ENCODE data around the gene NKAPD1. TPM values are rescaled to one million over a fixed set of nuclear protein-coding genes. Genes with fewer than 3 reads are reported as not detected.

The NKAPD1 gene
- total and polyA plus RNA-seq, 10 of the 15 experiments (the other 5 are each of a cell fraction or from before 2014, with no cell fraction given), result 9.6 to 43.3 (median 19.2) TPM

GRCh38 chr11:112073941-112074811, at the start of gene NKAPD1, which contains the start of gene PIH1D2 (continued):
- peak; percentile 58; the same call in 1 of the 2 replicates for TF ChIP-seq ELK1 (IDR thresholded peaks at IDR 0.05; ENCODE audit: low read depth, low read length)
- TF ChIP-seq ESRRA (IDR thresholded peaks at IDR 0.05; ENCODE audit: low read length), result no peak
- peak; percentile 88 for TF ChIP-seq MLLT1 (IDR thresholded peaks at IDR 0.05)
- TF ChIP-seq IRF4 (IDR thresholded peaks at IDR 0.05; ENCODE audit: low read depth, low read length), result peak; percentile 57; the same call in 1 of the 2 replicates
- peak; percentile 35; the same call in 1 of the 2 replicates for TF ChIP-seq SREBF2 (IDR thresholded peaks at IDR 0.05; ENCODE audit: low read length)
- no peak for TF ChIP-seq CHD1 (IDR thresholded peaks at IDR 0.05; ENCODE audit: low read depth, low read length)
- 0 out of 2 replicates have a peak, but pooled peaks have one; percentile 24 for TF ChIP-seq ZNF24 (IDR thresholded peaks at IDR 0.05)
- TF ChIP-seq SUZ12 (IDR thresholded peaks at IDR 0.05; ENCODE audit: unreplicated experiment), result no peak
- peak; percentile 98 for TF ChIP-seq RB1 (IDR thresholded peaks at IDR 0.05; ENCODE audit: borderline replicate concordance)
- peak; percentile 67; the same call in 1 of the 2 replicates for TF ChIP-seq POLR2AphosphoS5 (IDR thresholded peaks at IDR 0.05; ENCODE audit: low read length)
- no peak for TF ChIP-seq NFYA (IDR thresholded peaks at IDR 0.05; ENCODE audit: borderline replicate concordance, low read depth, low read length)
- TF ChIP-seq BRCA1 (IDR thresholded peaks at IDR 0.05; ENCODE audit: low read depth, low read length), result no peak
- no peak for TF ChIP-seq BCLAF1 (IDR thresholded peaks at IDR 0.05)
- TF ChIP-seq, protein P1, sequence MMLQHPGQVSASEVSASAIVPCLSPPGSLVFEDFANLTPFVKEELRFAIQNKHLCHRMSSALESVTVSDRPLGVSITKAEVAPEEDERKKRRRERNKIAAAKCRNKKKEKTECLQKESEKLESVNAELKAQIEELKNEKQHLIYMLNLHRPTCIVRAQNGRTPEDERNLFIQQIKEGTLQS (IDR thresholded peaks at IDR 0.05; ENCODE audit: borderline replicate concordance, extremely low read depth, low read depth, low read length), result no peak
- TF ChIP-seq TCF12 (IDR thresholded peaks at IDR 0.05; ENCODE audit: low read depth, low read length), result no peak
- TF ChIP-seq, protein P2, sequence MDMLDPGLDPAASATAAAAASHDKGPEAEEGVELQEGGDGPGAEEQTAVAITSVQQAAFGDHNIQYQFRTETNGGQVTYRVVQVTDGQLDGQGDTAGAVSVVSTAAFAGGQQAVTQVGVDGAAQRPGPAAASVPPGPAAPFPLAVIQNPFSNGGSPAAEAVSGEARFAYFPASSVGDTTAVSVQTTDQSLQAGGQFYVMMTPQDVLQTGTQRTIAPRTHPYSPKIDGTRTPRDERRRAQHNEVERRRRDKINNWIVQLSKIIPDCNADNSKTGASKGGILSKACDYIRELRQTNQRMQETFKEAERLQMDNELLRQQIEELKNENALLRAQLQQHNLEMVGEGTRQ (IDR thresholded peaks at IDR 0.05; ENCODE audit: borderline replicate concordance, low read depth, low read length), result no peak
- TF ChIP-seq YBX1 (IDR thresholded peaks at IDR 0.05), result no peak
- TF ChIP-seq KLF5 (IDR thresholded peaks at IDR 0.05; ENCODE audit: partially characterized antibody), result peak; percentile 91
- peak in 1 of 2 experiments; percentile 44; a peak in 1 of 3 replicates for TF ChIP-seq EGR1 (IDR thresholded peaks at IDR 0.05; ENCODE audit: borderline replicate concordance in 1 of 2, low read depth in 2 of 2, low read length in 2 of 2)
- no peak for TF ChIP-seq NRF1 (conservative IDR thresholded peaks at IDR 0.05; ENCODE audit: low read depth, low read length)
- TF ChIP-seq RBBP5 (conservative IDR thresholded peaks at IDR 0.05), result no peak

All from GM12878 (cell line).